Measurements from ENCODE around the gene GRB14.

- TF ChIP-seq CTCF (IDR thresholded peaks at IDR 0.05; ENCODE audit: insufficient read depth, low read length) (no peak), REST (IDR thresholded peaks at IDR 0.05; ENCODE audit: insufficient replicate concordance, low read depth) (no peak)
These were observed 97.6 kb downstream of the GRB14 start for GRCh38 chr2:164523726-164524125.

Measured in HL-60 (cell line).